ENCODE data around the gene UNC45A.
"Not testable (repeated sequence)": the region's sequence is repeated elsewhere in the genome, so short reads cannot be mapped to it uniquely, and the experiment has no call there.

UNC45A gene

DNA sequence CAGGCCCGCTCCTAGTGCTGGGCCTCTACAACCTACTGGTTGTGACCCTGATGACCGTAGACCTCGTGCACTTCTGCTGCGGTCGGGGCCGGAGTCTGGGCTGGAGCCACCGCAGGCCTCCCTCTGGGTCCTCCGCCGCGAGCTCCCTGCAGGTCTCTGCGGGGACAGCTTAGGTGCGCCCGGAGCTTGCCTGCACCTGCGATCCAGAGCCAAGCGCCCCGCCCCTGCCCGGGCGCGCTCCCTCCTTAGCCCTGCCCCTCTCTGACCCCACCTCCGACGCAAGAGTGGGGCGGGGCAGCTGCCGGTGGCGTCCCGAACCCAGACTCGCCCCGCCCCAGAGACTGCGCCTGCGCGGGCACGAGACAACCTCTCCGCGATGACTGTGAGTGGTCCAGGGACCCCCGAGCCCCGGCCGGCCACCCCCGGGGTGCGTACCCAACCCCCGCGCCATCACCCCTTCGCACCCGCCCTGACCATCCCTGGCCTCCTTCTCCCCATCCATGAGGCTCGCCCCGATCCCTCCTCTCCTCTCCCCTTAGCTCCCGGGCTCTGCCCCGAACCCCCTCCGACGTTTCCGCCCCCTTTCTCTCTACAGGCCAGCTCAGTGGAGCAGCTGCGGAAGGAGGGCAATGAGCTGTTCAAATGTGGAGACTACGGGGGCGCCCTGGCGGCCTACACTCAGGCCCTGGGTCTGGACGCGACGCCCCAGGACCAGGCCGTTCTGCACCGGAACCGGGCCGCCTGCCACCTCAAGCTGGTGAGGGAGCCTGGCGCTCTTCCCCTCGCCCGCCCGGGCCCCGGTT lies at the start of gene UNC45A:
Gene UNC45A, plus strand, starts transcription at position 337 of the 803 bp plus-strand sequence. Its CDS starts 40 bp downstream, at position 377.
- DNase-seq = peak; percentile 34

DNA sequence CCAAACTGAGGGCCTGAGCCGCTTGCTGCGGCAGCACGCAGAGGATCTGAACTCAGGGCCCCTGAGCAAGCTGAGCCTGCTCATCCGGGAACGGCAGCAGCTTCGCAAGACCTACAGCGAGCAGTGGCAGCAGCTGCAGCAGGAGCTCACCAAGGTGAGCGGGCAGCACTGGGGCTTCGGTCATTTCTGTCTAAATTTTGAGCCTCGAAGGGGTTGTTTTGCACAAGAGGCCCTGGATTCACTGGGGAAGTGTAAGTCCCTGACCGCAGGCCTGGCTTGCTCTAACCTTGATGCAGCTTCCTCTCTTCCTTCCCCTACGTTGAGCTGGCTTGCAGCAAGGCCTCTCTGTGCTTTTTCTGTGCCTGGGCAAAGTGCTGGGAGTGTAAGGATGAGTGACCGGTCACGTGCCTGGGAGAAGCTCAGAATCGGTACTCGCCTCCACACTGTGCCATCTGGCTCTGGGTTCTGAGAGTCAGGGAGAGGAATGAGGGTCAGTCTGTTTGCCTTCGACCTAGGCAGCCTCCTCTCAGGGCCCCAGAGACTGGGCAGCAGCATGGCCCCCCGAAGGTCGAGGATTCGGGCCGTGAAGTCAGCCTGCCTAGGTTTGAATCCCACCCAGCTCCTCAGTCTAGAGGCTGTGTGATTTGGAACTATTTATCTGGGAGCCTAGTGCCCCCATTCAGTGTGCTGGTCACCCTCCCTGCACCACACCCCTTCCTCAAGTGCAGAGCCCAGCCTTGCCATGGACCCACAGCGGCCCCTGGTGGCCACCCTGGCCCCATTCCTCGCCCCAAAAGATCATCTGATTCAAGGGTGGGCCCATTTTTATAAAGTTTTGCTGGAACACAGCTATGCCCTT lies 49.4 kb upstream of the UNC45A start:
- no peak for DNase-seq

DNA sequence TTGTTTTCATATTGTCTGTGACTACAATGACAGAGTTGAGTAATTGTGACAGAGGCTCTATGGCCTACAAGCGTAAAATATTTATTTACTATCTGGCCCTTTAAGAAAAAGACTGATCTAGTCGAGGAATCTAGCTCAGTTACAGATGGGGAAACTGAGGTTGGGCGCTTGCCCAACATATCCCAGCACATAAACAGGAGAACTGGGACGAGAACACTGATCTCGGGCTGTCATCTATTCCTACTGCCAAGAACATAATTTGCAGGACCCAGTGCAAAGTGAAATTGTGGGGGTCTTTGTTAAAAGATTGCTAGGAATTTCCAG lies 48.8 kb upstream of the UNC45A start:
- no peak for DNase-seq

DNA sequence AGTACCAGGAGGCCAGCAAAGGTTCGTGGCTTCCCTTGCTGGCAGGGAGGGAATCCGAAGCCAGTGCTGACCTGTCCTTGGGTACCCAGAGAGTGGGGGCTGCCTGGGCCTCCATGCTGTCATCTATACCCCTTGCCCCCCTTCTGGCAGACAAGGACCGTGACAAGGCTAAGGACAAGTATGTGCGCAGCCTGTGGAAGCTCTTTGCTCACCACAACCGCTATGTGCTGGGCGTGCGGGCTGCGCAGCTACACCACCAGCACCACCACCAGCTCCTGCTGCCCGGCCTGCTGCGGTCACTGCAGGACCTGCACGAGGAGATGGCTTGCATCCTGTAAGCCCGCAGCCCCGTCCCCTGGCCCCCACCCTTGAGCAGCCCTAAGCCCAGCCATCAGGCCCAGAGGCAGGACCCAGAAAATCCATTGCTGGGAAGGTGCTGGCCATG lies 48.0 kb upstream of the UNC45A start:
- no peak for DNase-seq

- no peak for DNase-seq
Observed at GRCh38 chr15:90889313-90889730, 45.8 kb upstream of the UNC45A start.

- no peak for DNase-seq
Observed at GRCh38 chr15:90889736-90890456, 45.2 kb upstream of the UNC45A start.

DNA sequence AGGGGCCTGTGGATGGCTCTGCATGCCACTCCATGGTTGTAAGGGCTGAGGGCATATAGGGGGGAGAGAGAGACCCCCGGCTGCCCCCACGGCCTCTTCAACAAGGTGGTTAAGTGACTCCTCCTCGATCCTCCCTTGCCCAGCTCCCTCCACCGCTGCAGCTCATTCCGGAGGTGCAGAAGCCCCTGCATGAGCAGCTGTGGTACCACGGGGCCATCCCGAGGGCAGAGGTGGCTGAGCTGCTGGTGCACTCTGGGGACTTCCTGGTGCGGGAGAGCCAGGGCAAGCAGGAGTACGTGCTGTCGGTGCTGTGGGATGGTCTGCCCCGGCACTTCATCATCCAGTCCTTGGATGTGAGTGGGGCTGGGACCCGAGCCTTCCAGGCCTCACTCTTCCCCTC lies 44.2 kb upstream of the UNC45A start:
- DNase-seq = no peak

DNA sequence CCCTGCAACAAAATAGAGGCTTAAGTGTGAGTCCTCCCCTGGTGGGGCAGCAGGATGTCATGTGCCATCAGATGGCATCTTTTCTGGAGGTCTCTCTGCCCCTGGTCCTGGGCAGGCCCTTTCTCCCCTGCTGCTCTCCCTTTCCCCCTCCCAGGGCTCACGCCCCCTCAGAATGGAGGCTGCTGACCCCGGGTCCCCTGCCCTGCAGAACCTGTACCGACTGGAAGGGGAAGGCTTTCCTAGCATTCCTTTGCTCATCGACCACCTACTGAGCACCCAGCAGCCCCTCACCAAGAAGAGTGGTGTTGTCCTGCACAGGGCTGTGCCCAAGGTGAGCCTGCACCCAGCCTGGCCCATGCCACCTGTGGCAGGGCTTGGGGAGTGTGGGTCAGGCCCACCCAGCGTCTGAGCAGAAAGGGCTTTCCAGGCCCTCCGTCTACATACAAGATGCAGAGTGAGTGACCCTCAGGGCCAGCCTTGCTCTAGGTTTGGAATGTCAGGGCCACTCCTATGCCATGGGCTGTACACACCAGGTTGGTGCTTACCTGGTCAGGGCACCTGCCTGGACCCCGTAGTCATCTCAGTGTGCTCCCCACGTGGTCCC lies 43.6 kb upstream of the UNC45A start:
- DNase-seq = no peak

- DNase-seq = no peak
Observed at GRCh38 chr15:90892023-90892422, 43.1 kb upstream of the UNC45A start.

DNA sequence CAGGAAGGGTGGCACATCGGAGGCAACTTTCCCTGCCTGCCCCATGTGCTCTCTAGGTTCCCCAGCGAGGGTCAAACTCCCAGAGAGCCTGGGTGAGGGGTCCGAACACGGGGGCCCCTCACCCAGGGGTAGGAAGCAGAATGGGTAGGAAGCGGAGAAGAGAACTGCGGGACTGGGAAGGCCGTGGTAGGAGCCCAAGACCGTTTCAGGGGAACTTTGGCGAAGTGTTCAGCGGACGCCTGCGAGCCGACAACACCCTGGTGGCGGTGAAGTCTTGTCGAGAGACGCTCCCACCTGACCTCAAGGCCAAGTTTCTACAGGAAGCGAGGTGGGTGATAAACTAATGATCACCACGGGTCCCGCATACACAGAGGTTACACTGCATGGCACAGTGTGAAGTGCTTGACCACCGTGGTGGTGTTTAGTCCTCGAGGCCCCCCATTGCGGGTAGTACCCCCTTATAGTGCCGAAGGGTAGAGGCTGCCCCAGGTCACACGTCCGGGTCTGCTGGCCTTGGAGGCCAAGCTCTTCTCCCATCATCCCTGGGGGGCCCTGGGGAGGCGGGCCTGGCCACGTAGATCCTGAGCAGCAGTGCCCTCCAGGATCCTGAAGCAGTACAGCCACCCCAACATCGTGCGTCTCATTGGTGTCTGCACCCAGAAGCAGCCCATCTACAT lies 42.4 kb upstream of the UNC45A start:
- no peak for DNase-seq

DNA sequence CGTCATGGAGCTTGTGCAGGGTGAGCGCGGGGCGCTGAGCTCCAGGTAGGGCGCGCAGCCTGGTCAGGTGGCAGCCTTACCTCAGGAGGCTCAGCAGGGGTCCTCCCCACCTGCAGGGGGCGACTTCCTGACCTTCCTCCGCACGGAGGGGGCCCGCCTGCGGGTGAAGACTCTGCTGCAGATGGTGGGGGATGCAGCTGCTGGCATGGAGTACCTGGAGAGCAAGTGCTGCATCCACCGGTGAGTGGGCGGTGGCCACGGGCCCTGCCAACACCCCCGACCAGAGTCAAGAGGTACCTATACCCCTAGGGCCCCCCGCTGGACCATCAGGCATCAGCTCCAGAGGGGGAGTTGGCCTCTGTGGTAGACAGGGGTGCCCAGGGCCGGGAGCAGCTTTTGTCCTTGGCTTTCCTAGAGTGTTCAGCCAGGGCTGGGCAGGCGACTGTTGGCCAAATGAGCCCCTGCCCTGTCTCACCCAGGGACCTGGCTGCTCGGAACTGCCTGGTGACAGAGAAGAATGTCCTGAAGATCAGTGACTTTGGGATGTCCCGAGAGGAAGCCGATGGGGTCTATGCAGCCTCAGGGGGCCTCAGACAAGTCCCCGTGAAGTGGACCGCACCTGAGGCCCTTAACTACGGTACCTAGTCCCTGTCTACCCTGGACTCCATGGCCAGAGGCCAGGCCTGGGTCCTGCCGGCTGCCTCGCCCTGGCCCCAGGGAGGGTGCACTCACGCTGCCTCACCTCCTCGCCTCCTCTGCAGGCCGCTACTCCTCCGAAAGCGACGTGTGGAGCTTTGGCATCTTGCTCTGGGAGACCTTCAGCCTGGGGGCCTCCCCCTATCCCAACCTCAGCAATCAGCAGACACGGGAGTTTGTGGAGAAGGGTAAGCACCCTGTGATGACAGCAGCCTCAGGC lies 41.7 kb upstream of the UNC45A start:
- no peak for DNase-seq

GRCh38 chr15:90895571-90896117 lies 39.4 kb upstream of the UNC45A start:
- no peak for DNase-seq

DNA sequence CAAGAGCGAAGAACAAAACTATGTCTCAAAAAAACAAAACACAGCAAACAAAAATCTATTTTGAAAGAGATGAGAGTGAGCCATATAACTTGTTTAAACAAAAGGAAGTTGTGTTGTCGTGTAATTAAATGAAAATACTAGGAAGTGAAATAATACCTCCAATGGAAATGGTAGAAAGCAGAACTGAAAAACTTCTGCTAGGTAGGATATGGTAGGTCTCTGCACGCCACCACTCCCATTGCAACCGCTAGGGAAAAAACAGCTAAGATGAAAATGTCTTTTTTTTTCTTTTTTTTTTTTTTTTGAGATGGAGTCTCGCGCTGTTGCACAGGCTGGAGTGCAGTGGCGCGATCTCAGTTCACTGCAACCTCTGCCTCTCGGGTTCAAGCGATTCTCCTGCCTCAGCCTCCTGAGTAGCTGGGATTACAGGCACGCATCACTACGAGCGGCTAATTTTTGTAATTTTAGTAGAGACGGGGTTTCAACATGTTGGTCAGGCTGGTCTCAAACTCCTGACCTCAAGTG lies 37.9 kb upstream of the UNC45A start:
- not testable (repeated sequence) for DNase-seq

- DNase-seq = no peak
Observed at GRCh38 chr15:90901175-90902039, 33.7 kb upstream of the UNC45A start.

DNA sequence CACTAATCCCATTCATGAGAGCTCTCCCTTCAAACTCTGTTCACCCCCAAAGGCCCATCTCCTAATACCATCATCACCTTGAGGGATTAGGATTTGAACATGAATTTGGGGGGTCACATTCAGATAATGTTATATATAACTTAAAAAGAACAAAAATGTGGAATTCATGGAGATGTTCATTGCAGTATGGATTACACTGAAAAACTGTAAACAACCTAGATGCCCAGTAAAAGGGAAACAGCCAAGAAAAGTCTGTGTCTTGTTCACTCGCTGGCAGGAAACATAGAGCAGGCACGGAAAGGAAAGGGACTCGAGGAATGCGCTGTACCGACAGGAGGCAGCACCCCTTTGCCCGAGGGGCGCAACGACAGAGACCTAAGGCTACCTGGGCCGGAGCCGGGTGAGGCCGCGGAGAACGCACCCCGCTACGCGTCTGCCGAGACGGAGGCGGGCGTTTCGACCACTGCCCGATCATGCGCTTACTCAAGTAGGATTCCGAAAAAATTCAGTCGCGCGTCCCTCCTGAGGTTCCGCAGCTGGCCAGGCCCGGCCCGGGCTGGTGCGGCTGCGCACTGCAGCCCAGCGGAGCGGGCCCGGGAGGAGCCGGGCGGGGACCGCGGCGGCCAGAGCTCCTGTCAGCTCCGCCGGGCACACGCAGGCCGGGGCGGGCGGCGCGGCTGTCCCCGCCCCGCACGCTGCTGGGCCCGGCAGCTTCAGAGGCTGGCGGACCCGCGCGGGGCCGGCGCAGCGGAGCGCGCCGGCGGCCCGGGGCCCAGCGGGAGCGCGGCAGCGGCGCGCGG lies 32.8 kb upstream of the UNC45A start:
- peak; percentile 7 for DNase-seq

DNA sequence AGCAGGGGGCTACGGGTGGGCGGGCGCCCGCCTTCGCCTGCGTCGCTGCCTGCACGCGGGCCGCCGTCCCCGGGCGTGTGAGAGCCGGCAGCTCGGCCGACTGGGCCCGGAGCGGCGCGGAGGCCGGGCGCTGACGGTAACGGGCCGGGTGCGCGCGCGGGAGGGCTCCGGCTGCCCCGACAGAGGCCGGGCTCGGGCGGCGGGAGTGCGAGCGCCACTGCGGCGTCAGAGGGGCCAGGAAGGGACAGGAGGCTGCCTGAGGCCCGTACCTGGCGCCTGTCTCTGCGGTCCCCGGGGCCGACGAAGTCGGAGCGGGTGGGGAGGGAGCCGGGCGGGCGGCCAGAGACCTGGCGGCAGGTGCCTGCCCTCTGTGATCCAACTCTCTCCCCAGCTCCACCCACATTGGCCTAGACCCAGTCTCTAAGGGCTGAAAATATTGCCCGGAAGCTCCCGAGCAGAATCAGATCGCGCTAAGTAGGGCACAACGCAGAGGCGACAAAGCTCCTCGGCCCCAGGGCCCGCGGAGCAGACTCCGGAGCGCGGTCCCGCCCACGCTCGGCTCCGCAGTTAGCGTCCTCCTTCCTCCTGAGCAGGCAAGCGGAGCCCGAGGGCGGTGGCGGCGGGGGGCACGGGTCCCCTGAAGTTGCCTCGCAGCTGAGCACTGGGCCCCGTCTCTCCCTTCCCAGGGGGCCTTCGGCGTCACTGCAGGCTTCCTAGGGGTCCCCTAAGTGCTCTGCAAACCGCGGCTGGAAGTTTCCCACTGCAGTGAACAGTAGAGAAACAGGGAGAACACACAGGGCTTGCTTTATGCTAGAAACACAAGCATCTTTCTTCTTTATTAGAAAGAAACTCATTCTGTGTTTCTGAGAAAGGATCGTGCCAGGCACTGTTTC lies 32.0 kb upstream of the UNC45A start, which contains the start of gene MAN2A2:
Gene MAN2A2, plus strand, starts transcription at position 463 of the 893 bp plus-strand sequence. CDS start 906 bp downstream, outside the sequence.
- DNase-seq = no peak

GRCh38 chr15:90903733-90904536 lies 31.1 kb upstream of the UNC45A start:
- no peak for DNase-seq

Data from NCI-H1436 treated with DMSO at 0.1 percent for 48 hours (cell line).